ENCODE results near the gene RPH3AL.
"Not testable (repeated sequence)": the region's sequence is repeated elsewhere in the genome, so short reads cannot be mapped to it uniquely, and the experiment has no call there.

RPH3AL gene

DNA sequence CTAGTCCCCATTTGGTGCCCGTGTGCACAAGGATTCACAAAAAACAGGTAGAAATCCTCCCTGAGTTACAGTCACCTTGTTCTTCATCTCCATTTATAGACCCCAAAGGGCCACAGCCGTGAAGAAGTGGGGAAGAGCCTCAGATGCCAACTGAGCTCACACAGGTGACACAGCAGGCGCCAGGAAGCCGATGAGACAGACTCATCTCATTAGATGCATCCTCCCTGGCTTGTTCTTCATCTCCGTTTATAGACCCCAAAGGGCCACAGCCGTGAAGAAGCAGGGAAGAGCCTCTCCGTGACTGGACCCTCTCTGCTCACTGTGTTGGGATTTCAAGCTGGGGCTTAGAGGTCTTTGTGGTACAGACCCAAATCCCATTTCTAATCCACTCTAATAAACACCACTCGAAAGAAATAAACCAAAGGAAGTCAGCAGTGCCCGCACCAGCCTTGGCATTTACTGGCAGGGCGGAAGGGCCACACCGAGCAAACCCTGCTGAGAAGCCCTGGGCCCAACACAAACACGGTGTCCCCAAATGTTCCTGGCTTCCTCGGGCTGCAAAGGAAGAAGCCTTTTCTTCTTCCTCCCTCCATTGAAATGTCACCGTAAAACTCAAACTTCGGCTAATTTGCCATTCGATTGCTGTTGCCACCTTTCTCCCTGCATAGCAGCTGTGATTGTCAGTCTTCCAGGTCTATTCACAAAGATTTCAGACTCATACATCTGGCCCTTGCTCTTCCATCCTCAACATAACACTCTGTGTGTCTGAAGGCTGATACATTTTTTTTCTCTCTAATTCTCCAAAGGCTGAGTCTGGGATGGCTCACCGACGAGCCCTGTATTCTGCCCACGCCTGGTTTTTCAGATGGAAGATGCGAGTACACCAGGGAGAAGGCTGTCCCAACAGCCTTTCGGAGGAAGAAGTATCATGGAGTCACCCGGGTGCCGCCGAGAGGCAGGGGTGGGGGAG lies 126.2 kb downstream of the RPH3AL start:
- no peak for DNase-seq (ENCODE audit: low read depth in 2 of 2)

DNA sequence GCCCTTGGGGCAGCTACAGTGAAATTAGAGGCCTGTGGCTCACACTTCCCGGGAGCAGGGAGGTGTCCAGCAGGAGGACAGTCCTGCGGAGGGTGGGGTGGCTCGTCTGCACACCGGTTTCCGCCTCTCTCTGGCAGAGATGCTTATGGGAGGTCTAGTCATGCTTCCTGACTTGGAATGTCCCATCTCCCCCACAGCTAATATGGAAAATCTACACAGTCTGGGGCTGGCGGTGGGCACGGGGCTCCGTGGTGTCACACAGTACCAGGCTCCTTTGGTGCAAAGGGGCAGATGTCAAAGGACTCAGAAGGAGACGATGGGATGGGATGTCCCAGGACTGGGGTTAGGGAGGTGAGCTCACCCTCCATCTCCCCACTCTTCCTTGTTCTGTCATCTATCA lies 127.1 kb downstream of the RPH3AL start:
- no peak for DNase-seq (ENCODE audit: low read depth in 2 of 2)

DNA sequence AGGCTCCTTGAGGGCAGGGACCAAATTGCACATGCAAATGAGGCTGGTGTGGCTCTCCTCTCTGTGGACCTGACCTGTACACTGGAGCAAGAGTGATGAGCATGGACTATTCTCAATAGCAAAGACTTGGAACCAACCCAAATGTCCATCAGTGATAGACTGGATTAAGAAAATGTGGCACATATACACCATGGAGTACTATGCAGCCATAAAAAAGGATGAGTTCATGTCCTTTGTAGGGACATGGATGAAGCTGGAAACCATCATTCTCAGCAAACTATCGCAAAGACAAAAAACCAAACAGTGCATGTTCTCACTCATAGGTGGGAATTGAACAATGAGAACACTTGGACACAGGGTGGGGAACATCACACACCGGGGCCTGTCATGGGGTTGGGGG lies 128.0 kb downstream of the RPH3AL start:
- DNase-seq (ENCODE audit: low read depth in 2 of 2): not testable (repeated sequence)

DNA sequence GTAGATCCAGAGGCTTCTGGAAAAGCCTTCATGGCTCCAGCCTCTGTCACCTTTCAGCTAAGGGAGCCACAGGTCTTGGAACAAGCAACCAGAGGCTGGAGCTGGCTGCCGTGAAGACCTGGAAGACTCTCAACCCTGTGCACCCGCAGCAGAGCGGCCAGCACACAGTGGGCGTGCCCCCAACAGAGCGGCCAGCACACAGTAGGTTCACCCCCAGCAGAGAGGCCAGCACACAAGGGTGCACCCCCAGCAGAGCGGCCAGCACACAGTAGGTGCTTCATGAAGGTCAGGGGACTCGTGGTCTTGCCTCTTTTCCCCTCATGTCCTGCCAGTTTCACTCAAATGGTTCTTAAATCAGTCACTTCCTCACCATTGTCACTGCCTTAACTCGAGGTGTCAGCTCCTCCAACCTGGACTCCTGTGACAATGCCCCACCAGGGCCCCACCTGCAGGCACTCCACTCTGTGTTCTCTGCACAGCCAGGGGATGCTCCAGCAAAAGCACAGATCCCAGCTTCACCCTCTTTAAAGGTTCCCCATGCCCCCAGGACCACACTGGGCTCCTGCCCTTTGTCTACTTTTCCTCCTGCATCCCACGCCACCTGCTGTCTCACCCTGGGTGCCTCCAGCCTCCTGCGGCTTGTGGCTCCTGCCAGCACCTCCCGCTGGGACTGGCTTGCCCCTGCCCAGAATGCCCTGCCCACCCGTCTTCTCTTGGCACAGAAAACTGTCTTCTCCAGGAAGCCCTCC lies 128.7 kb downstream of the RPH3AL start:
- DNase-seq (ENCODE audit: low read depth in 2 of 2): no peak

DNA sequence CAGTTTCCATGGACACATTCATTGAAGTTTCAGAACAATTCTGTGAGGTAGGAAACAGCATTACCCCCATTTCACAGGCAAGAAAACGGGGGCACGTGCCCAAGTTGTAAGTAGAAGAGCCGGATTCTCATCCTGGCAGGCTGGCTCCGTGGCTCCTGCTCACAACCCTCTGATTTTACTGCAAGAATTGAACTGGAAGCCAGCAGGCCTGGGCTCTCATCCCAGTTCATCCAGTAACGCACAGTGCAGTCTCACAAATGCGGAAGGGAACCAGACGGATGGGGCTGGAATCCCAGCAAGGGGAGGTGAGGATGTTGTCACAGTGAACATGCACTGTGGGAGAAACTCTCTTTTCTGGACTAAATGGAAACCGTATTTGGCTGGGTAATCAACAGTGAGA lies 130.4 kb downstream of the RPH3AL start:
- no peak for DNase-seq (ENCODE audit: low read depth in 2 of 2)

DNA sequence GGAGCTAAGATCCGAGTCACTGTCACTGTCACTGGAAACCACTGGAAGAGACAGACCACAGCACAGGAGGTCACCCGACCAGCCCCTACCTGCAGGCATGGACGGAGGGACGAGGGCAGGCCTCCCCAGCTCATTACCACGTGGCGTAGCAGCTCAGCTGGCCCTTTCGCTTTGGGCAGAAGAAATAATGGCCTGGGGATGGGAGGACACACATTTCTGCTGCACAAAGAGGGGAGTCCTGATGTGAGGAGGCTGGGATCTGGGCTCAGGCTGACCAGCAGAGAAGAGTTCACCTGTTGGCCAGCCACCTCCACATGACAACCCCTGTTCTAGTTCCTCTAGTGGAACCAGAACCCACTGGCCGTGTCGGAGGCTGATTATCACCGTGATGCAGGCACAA lies 132.9 kb downstream of the RPH3AL start:
- DNase-seq (ENCODE audit: low read depth in 2 of 2): no peak

DNA sequence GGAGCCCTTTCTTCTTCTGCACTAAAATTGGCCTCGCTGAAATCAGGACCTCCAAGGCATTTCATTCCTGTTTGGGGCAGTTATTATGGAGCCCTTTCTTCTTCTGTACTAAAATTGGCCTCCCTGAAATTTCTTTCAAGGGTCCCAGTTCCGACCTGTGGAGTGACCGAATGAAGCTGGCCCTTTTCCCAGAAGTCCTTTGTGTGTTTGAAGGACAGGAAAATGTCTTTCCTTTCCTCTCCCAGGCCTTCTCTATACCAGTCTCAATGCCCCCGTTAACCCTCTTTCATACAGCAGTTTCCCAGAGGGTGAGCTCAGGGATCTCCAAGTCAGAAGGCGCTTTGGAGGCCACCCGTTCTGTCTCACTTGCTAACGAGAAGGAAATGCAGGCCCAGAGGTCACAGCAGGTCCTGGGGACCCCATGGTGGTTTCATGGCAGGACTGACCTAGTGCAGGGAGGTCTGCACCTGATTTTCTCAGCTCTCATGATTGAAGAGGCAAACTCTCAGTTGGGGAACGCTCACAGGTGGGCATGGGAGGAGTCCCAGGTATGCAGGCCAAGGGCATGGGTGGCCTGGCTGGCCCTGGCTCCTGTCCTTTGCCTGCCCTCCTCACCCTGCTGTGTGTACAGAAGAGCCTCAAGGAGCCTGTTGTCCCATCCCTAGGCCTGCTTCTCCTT lies 134.0 kb downstream of the RPH3AL start:
- DNase-seq (ENCODE audit: low read depth in 2 of 2): no peak

DNA sequence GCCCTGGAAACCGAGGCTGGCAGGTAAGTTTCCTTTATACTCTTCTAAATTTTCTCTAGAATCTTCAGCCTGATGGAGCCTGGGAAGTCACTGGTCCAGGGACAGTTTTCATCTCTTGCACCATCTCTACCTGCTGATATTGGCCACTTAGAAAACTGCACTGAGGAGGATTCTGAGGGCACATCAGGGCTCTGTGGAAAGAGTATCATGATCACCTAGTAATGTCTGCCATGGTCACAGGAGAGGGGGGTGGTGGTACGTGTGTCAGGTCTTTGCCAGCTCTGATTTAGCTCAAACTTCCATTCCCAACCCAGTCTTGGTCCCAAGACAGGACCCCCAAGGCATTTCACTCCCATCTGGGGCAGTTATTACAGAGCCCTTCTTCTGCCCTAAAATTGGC lies 136.0 kb downstream of the RPH3AL start:
- DNase-seq (ENCODE audit: low read depth in 2 of 2): no peak

DNA sequence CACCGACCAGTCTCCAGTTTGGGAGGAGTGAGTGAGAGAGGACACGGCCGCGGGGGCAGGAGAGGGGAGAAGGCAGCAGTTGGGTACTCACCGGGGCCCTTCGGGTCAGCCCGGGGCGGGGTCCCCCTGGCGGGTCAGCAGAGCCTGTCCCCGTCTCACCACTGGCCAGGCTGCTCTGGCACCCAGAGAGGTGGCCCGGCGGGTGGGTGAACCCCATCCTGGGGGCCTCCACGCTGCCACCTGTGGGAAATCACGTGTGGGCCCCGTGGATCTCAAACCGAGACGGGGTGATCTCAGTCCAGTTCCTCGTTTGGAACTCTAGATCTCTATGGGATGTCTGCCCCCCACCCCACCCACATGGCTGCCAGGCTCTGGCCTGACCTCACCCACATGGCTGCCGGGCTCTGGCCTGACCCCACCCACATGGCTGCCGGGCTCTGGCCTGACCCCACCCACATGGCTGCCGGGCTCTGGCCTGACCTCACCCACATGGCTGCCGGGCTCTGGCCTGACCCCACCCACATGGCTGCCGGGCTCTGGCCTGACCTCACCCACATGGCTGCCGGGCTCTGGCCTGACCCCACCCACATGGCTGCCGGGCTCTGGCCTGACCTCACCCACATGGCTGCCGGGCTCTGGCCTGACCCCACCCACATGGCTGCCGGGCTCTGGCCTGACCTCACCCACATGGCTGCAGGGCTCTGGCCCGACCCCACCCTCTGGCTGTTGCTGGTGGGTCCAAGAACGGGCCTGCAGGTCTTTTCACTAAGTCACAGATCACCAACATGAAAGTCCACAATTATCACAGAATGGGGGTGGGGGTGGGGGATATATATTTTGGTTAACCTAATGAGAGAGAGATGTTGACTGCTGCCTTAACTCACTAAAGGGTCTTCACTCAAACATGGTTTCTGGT lies 136.8 kb downstream of the RPH3AL start:
- DNase-seq (ENCODE audit: low read depth in 2 of 2): not testable (repeated sequence)

DNA sequence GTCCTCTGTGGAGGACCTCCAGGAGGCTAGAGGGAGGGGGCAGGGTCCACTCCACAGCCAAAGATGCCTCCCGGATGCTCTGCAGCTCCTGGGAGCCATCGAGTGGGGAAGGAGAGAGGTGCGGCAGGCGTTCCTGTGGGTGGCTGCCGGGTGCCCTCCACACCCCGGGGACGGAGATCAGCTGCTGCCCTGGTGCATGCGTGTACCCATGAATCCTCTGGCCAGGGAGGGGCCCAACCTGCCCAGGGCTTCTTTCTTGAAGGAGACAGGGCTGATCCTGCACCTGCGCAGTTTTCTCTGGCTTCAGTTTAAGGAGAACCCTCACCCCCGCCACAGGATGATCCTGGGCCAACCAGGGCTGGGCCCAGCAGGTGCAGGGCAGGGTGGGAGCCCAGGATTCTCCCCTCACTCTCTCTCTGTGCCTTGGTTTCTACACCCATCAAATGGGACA lies 137.7 kb downstream of the RPH3AL start:
- DNase-seq (ENCODE audit: low read depth in 2 of 2): no peak

DNA sequence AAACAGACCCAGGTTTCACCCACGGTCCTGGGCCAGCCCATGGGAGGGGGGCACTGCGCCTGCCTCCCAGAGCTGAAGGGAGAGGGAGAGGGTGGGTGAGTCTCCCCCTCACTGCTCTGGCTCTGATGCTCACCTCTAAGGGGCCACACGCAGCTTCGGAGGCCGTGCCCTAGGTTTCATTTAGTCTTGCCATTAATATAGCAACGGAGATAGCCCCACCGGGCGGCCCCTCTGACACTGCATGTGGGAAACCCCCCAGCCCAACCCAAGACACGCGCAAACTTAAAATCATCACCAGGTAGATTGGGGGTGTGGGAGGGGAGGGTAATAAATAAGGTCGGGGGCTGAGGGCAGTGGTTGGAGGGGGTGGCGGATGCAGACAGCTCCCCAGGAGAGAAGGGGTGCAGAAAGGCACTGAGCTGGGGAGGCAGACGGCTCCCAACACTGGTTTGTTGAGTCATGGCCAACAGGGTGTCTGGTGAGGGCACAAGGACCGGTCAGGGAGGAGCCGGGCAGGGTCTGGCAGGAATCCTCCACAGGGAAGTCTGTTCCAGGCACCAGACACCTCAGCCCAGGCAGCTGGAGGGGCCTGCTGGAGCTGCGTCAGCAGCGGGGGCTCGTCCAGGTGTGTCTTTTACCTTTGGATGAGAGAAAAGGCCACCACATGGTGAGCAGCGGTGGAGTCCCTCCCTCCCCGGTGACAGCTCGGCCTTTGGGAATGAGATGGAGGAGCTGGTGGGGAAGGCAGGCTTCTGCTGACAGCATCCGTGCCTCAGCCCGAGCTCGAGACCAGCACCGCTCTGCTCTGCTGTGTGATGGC lies 139.1 kb downstream of the RPH3AL start:
- no peak for DNase-seq (ENCODE audit: low read depth in 2 of 2)

DNA sequence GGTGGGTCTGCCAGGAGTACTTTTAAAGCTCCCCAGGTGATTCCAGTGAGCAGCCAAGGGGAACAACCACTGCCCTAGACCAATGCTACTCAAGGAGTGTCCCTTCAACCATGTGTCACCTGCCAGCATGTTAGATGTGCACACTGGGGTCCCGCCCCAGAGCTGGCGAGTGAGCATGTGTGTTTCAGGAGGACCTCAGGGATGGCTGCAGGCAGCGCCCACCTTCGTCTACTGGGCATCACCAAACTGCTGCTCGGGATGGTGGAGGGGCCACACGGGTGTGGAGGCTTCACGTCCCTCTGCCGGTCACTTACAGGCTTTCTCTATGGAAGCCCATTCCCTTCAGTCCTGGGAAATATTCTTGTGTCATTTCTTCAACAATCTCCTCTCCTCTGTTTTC lies 142.2 kb downstream of the RPH3AL start:
- DNase-seq (ENCODE audit: low read depth in 2 of 2): no peak

DNA sequence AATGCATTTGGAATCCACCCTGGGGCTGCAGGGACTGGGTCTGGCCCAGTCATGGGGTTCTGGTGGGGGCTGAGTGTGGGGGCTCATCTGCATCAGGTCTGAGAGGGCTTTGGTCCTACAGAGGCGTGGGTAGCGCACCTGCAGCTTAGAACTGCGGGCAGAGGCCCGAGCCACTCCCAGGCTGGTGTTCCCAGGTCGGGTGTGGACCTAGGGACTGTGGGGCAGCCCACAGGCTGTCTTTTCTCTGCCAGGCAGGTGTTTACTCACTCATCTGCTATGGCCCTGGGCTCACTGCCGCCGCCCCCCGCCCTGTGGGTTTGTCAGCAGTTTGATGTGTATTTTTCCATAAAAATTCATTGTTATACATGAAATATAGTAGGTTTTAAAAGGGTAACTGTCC lies 144.2 kb downstream of the RPH3AL start:
- no peak for DNase-seq (ENCODE audit: low read depth in 2 of 2)

DNA sequence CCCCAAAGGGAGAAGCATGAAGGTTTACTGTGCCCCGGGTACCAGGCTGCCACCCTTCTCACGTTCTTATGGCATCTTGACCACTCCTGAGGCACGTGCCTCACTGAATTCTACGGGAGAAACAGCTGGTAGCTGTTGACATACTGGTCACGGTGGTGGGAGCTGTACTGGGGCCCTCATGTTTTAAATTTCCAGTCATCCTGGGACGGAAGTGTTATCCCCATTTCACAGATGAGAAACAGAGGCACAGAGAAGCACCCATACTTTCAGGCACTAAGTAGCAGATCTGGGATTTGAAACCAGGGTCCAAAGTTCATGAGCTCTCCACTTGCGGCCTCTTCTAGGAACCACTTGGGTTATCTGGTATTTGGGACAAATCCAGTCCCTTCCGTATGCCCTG lies 144.8 kb downstream of the RPH3AL start:
- DNase-seq (ENCODE audit: low read depth in 2 of 2): no peak

DNA sequence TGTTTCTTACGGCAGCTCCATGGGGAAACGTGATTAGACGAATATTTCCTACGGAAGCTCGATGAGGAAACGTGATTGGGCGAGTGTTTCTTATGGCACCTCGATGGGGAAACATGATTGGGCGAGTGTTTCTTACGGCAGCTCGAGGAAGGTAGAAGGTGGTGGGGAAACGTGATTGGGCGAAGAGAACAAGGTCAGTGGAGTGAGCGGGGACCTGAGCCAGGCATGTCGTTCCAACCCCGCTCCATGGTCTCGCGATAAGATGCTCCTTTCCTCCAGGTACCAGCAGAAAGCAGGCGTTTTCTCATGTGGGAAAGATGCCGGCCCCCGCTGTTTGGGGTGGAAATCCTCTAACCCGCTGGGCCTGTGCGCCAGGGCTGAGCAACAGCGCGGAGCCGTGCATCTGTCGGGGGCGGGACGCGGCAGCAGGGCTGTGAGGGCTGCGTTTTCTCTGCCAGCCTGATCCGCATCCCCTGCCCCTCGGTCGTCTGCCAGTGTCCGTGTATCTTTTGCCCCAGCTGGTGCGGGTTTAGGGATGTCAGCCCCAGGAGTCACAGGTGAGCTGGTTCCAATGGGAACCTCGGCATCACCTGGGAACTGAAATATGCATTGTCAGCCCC lies 145.6 kb downstream of the RPH3AL start:
- DNase-seq (ENCODE audit: low read depth in 2 of 2): no peak

DNA sequence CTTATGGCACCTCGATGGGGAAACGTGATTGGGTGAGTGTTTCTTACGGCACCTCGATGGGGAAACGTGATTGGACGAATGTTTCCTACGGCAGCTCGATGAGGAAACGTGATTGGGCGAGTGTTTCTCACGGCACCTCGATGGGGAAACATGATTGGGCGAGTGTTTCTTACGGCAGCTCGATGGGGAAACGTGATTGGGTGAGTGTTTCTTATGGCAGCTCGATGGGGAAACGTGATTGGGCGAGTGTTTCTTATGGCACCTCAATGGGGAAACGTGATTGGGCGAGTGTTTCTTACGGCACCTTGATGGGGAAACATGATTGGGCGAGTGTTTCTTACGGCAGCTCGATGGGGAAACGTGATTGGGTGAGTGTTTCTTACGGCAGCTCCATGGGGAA lies 146.1 kb downstream of the RPH3AL start:
- not testable (repeated sequence) for DNase-seq (ENCODE audit: low read depth in 2 of 2)

DNA sequence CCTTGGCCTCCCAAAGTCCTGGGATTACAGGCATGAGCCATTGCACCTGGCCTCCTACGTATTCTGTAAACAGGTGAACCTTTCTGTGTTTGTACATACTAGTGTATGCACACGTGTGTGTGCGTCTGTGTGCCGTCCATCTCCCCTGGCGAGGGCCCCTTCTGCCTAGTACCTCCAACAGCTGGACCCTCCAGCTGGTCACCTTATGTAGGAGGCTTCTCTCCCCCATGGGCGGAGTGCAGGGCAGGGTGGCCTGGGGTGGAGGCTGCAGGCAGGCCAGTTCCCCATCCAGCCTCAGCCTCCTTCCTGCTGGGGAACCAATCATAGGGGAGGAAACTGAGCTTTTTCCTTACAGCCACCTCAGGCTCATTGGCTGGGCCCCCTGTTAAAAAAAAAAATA lies 146.8 kb downstream of the RPH3AL start:
- DNase-seq (ENCODE audit: low read depth in 2 of 2): no peak

DNA sequence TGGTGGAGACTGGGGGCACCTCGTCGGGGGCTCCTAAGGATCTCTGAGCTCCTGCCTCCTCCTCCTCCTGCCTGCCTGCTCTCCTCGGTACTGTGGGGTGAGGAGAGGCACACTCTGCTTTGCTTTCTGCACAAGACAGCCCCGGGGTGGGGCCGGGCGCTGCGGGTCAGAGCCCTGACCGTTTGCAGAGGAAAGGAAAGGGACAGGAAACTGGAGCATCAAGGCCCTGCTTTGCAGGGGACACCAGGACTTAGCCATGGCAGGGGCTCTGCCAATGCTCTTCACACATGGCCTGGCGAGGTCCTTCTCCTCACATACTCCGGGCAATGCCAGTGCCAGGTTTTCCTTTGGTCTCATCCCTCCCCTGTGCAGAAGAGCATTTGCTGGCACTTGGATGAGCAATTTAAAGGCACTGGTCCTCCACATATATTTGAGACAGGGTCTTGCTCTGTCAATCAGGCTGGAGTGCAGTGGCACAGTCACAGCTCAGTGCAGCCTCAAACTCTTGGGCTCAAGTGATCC lies 147.4 kb downstream of the RPH3AL start:
- no peak for DNase-seq (ENCODE audit: low read depth in 2 of 2)

DNA sequence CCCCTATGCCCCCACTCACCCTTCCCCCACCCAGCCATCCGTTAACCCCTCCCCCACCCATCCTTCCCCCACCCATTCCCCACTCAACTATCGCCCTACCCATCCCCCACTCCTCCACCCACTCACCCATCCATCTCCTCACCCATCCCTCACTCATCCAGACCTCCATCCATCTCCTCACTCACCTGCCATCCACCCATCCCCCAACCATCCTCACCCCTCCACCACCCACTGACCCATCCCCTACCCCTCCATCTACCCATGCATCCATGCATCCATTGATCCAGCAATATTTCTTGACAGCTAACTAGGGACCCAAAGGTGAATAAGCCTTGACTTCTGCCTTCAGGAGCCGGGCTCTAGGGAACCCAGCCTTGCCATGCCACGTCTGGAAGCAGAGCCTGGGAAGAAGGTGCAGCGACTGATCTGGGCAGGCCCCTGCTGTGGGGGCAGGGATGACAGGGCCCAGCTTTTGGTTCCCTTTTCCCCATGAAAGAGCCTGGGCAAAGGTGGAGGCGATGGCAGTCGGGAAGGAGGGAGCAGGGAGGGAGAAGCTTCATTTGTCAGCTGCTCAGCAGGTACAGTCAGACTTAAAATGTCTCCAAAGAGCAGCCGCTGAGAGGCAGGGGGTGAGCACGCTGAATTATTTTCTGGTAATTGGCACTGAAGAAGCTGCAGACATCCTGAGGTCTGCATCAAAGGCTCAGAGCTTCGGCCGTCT lies 148.0 kb downstream of the RPH3AL start:
- no peak for DNase-seq (ENCODE audit: low read depth in 2 of 2)

All from fibroblast of skin of left quadriceps (primary cell).